ENCODE results near the gene AZIN2.

GRCh38 chr1:33163621-33164519 is 82.9 kb downstream of the AZIN2 start:
- TF ChIP-seq CTCF (IDR thresholded peaks at IDR 0.05) (no peak), POLR2A (IDR thresholded peaks at IDR 0.05) (no peak), EP300 (IDR thresholded peaks at IDR 0.05; ENCODE audit: low read depth) (no peak)
